CD14-positive monocyte (primary cell): ENCODE results near the gene ARMC9. TPM values are rescaled to one million over a fixed set of nuclear protein-coding genes. Genes with fewer than 3 reads are reported as not detected.

Source experiments
- DNase-seq, 3 donors: peaks; one replicate each; pipeline ENCODE4 v3.0.0-alpha.2; 2011 to 2022
- H2AFZ ChIP-seq: 2 replicates; pipeline ENCODE4 v1.6.0; 2012; ENCODE audit warnings: mild to moderate bottlenecking, low read depth, low read length, inconsistent platforms; ENCODE audit not compliant: insufficient read depth, poor library complexity, severe bottlenecking
- H3K27ac ChIP-seq, 2 donors: 1 replicate in 1 of 2; 2 replicates in 1 of 2; pipeline ENCODE4 v1.5.1; 2012 to 2013; ENCODE audit warnings: low read length in 2 of 2, control low read depth in 1 of 2, inconsistent platforms in 1 of 2, low read depth in 1 of 2, mild to moderate bottlenecking in 1 of 2
- H3K27me3 ChIP-seq, 2 donors: one replicate each; pipeline versions ENCODE4 v1.6.0 to v1.6.1; 2011 to 2013; ENCODE audit warnings: low read length in 2 of 2; ENCODE audit not compliant: control insufficient read depth in 2 of 2, insufficient read depth in 2 of 2
- H3K36me3 ChIP-seq, 2 donors: replicated peaks in 1 of 2; 1 replicate in 1 of 2; 2 replicates in 1 of 2; pipeline versions ENCODE4 v1.5.1 to v1.6.1; 2012 to 2013; ENCODE audit warnings: low read length in 2 of 2, control low read depth in 1 of 2, inconsistent platforms in 1 of 2, mild to moderate bottlenecking in 1 of 2; ENCODE audit not compliant: insufficient read depth in 2 of 2, control insufficient read depth in 1 of 2
- H3K4me1 ChIP-seq, 2 donors: 1 replicate in 1 of 2; 2 replicates in 1 of 2; pipeline versions ENCODE4 v1.5.1 to v1.6.1; 2012 to 2013; ENCODE audit warnings: low read length in 2 of 2, control low read depth in 1 of 2, inconsistent platforms in 1 of 2, mild to moderate bottlenecking in 1 of 2, moderate library complexity in 1 of 2; ENCODE audit not compliant: insufficient read depth in 2 of 2, control insufficient read depth in 1 of 2
- H3K4me2 ChIP-seq: replicated peaks from 2 replicates; pipeline ENCODE3; 2012; ENCODE audit warnings: low read length, moderate library complexity, mild to moderate bottlenecking; ENCODE audit not compliant: poor library complexity, severe bottlenecking; ENCODE audit errors: extremely low read depth
- H3K4me3 ChIP-seq, 3 experiments: fragments of 200-600 bp in 1 of 3; sonication (generic) in 1 of 3; replicated peaks in 1 of 3; 1 replicate in 2 of 3; 2 replicates in 1 of 3; pipeline ENCODE4 v1.5.1; 2011 to 2013; ENCODE audit warnings: low read length in 3 of 3, mild to moderate bottlenecking in 3 of 3, control low read depth in 2 of 3, low read depth in 2 of 3, inconsistent platforms in 1 of 3, moderate library complexity in 1 of 3
- H3K79me2 ChIP-seq: 2 replicates; pipeline ENCODE4 v1.6.0; 2012; ENCODE audit warnings: mild to moderate bottlenecking, control low read depth, inconsistent platforms, low read length, moderate library complexity; ENCODE audit not compliant: insufficient read depth
- H3K9ac ChIP-seq: 2 replicates; pipeline ENCODE4 v1.6.0; 2017; ENCODE audit warnings: low read length, mild to moderate bottlenecking; ENCODE audit not compliant: insufficient read depth, poor library complexity, severe bottlenecking
- H3K9me3 ChIP-seq, 2 donors: replicated peaks in 1 of 2; 1 replicate in 1 of 2; 2 replicates in 1 of 2; pipeline versions ENCODE4 v1.5.1 to v1.6.1; 2012 to 2013; ENCODE audit warnings: low read length in 2 of 2, control low read depth in 1 of 2; ENCODE audit not compliant: control insufficient read depth in 1 of 2, insufficient read depth in 1 of 2
- H4K20me1 ChIP-seq: 2 replicates; pipeline ENCODE4 v1.6.0; 2012; ENCODE audit warnings: mild to moderate bottlenecking, low read length, control low read depth, moderate library complexity; ENCODE audit not compliant: insufficient read depth
- H3K27ac Mint-ChIP-seq, 7 donors: one replicate each; pipeline ENCODE4 v1.8.0; 2020; ENCODE audit warnings: mild to moderate bottlenecking in 7 of 7, mixed read lengths in 7 of 7, moderate library complexity in 6 of 7, inconsistent platforms in 2 of 7
- H3K27me3 Mint-ChIP-seq, 3 donors: one replicate each; pipeline ENCODE4 v1.8.0; 2021 to 2022; ENCODE audit warnings: low read depth in 3 of 3, mild to moderate bottlenecking in 3 of 3, mixed read lengths in 3 of 3, moderate library complexity in 3 of 3, inconsistent platforms in 1 of 3
- H3K36me3 Mint-ChIP-seq, 2 donors: one replicate each; pipeline ENCODE4 v1.8.0; 2020; ENCODE audit warnings: mixed read lengths in 2 of 2, inconsistent platforms in 1 of 2, mild to moderate bottlenecking in 1 of 2
- H3K4me1 Mint-ChIP-seq: one replicate; pipeline ENCODE4 v1.8.0; 2020; ENCODE audit warnings: mild to moderate bottlenecking, mixed read lengths
- H3K4me3 Mint-ChIP-seq, 2 donors: one replicate each; pipeline ENCODE4 v1.8.0; 2020; ENCODE audit warnings: mild to moderate bottlenecking in 2 of 2, mixed read lengths in 2 of 2, moderate library complexity in 1 of 2
- H3K9me3 Mint-ChIP-seq, 7 donors: one replicate each; pipeline ENCODE4 v1.8.0; 2020 to 2022; ENCODE audit warnings: mixed read lengths in 7 of 7, mild to moderate bottlenecking in 6 of 7, moderate library complexity in 6 of 7, inconsistent platforms in 2 of 7
- CTCF ChIP-seq: fragments of 200-600 bp; IDR thresholded peaks from one replicate; pipeline ENCODE4 v1.8.0; 2022; ENCODE audit warnings: antibody characterized with exemption, mild to moderate bottlenecking
- WGBS: methylation state at CpG from one replicate; pipeline ENCODE4 v1.1.5; 2013; ENCODE audit warnings: missing lambda C conversion rate; ENCODE audit not compliant: insufficient coverage; 5-methylcytosine and 5-hydroxymethylcytosine counted together
- intact Hi-C, 2 donors: fragments of 100-400 bp; cut with micrococcal nuclease; formaldehyde crosslinking; loops; one replicate each; pipeline versions ENCODE4 v1.15.0 to v1.15.1; 2023
- polyA plus RNA-seq, 3 donors: library from polyadenylated mRNA; depleted of rRNA in 1 of 3; unstranded in 2 of 3; stranded (reverse) in 1 of 3; fragments of 300-500 nt in 2 of 3; fragments of >200 nt in 1 of 3; fragmentation: Illumina TruSeq in 2 of 3; gene quantifications; 1 replicate in 2 of 3; 2 replicates in 1 of 3; pipeline ENCODE4 v1.2.3, GENCODE V29; 2012 to 2021

ARMC9 gene
- polyA plus RNA-seq, 3 donors, result 0.07 to 0.27 TPM; not detected in 1

GRCh38 chr2:231227310-231228162 is 29.1 kb downstream of the ARMC9 start:
- H3K9me3 Mint-ChIP-seq, result no peaks in the 10 kb centered on the region
- Histone ChIP-seq H3K36me3 (no peaks in the 10 kb centered on the region), H3K27me3 (no peaks in the 10 kb centered on the region), H3K4me2 (peak overlapping the region; percentile 31), H3K9me3 (no peaks in the 10 kb centered on the region), H3K9ac (no peak overlapping the region), H3K79me2 (no peaks in the 10 kb centered on the region), H3K27ac (no peak overlapping the region), H2AFZ (peak overlapping the region; percentile 48), H3K4me1 (peaks cover 5 to 10% of the 10 kb centered on the region in 2 donors), H4K20me1 (no peaks in the 10 kb centered on the region), H3K4me3 (no peak overlapping the region)
- peaks cover 0 to 3% (median 0%) of the 10 kb centered on the region in 3 donors for H3K27me3 Mint-ChIP-seq
- intact Hi-C loops, result loop anchor here (2.0 to 5.0 kb wide), 3 partner anchors 185 to 225 kb away; no protein-coding TSS in a partner anchor
- peak overlapping the region in 1 of 7 donors; percentile 24 for H3K27ac Mint-ChIP-seq
- no peak overlapping the region for H3K4me3 Mint-ChIP-seq
- TF ChIP-seq CTCF, result peak; percentile 82
- peak; percentile 62 to 80 (median 62) for DNase-seq
- H3K36me3 Mint-ChIP-seq, result no peaks in the 10 kb centered on the region
- H3K4me1 Mint-ChIP-seq, result no peaks in the 10 kb centered on the region
- WGBS, result 81% methylated on average over 11 of the region's 12 CpGs

GRCh38 chr2:231228223-231228622 is 29.8 kb downstream of the ARMC9 start:
- H2AFZ ChIP-seq, result peak overlapping the region; percentile 65
- TF ChIP-seq CTCF, result no peak
- H3K27ac Mint-ChIP-seq, result no peak overlapping the region

More at GRCh38 chr2:231228223-231228622, 29.8 kb downstream of the ARMC9 start:
- Mint-ChIP-seq H3K27me3 (peaks cover 0 to 3% (median 0%) of the 10 kb centered on the region in 3 donors), H3K9me3 (no peaks in the 10 kb centered on the region), H3K36me3 (no peaks in the 10 kb centered on the region), H3K4me3 (no peak overlapping the region), H3K4me1 (no peaks in the 10 kb centered on the region)
- Histone ChIP-seq H3K4me2 (no peak overlapping the region), H4K20me1 (no peaks in the 10 kb centered on the region), H3K9ac (no peak overlapping the region), H3K79me2 (no peaks in the 10 kb centered on the region), H3K27me3 (no peaks in the 10 kb centered on the region), H3K4me1 (peaks cover 5 to 10% of the 10 kb centered on the region in 2 donors), H3K27ac (no peak overlapping the region), H3K4me3 (no peak overlapping the region), H3K36me3 (no peaks in the 10 kb centered on the region), H3K9me3 (no peaks in the 10 kb centered on the region)
- no peak for DNase-seq
- 35% methylated on average over 9 of the region's 9 CpGs for WGBS
- intact Hi-C loops, result loop anchor here (5.0 kb wide), 2 partner anchors 184 to 224 kb away; no protein-coding TSS in a partner anchor
